GM18519 (cell line): ENCODE measurements around the gene ZBTB26.
A peak's percentile ranks its signal among the peaks of the same experiment; 100 is the strongest.

Source experiments
- ATAC-seq: cut with Tn5 transposase; IDR thresholded peaks from one replicate; pipeline ENCODE4 v1.9.1; 2021; ENCODE audit warnings: mild to moderate bottlenecking, moderate library complexity; ENCODE audit not compliant: unreplicated experiment, low FRiP score

ZBTB26 gene

GRCh38 chr9:122931226-122932121 lies at the start of gene ZBTB26:
Gene ZBTB26, minus strand, starts transcription at chr9:122931512. Its CDS starts 11,578 bp downstream, at chr9:122919934.
- peak; percentile 80 for ATAC-seq

GRCh38 chr9:122978601-122979000 lies 47.3 kb upstream of the ZBTB26 start:
- no peak for ATAC-seq

- ATAC-seq = no peak
Observed at GRCh38 chr9:122975196-122975595, 43.9 kb upstream of the ZBTB26 start.

GRCh38 chr9:122961139-122961538 lies 29.8 kb upstream of the ZBTB26 start:
- ATAC-seq = no peak

GRCh38 chr9:122955961-122956360 lies 24.6 kb upstream of the ZBTB26 start:
- no peak for ATAC-seq

- ATAC-seq = no peak
Observed at GRCh38 chr9:122954253-122954691, 23.0 kb upstream of the ZBTB26 start.

- no peak for ATAC-seq
Observed at GRCh38 chr9:122951056-122951455, 19.7 kb upstream of the ZBTB26 start.

- ATAC-seq = no peak
Observed at GRCh38 chr9:122950263-122950662, 19.0 kb upstream of the ZBTB26 start.

- ATAC-seq = no peak
Observed at GRCh38 chr9:122949696-122950095, 18.4 kb upstream of the ZBTB26 start.

- no peak for ATAC-seq
Observed at GRCh38 chr9:122948313-122948712, 17.0 kb upstream of the ZBTB26 start.

- no peak for ATAC-seq
Observed at GRCh38 chr9:122946461-122947005, 15.2 kb upstream of the ZBTB26 start.

GRCh38 chr9:122944960-122945888 lies 13.9 kb upstream of the ZBTB26 start:
- no peak for ATAC-seq

- no peak for ATAC-seq
Observed at GRCh38 chr9:122941582-122942234, 10.4 kb upstream of the ZBTB26 start.

GRCh38 chr9:122940749-122941581 lies 9.7 kb upstream of the ZBTB26 start, which contains the start of gene RABGAP1:
Gene RABGAP1, plus strand, starts transcription at chr9:122941020. Its CDS starts 16,040 bp downstream, at chr9:122957060.
- ATAC-seq = peak; percentile 98

GRCh38 chr9:122940454-122940748 lies 9.1 kb upstream of the ZBTB26 start:
- no peak for ATAC-seq

GRCh38 chr9:122939601-122940000 lies 8.3 kb upstream of the ZBTB26 start:
- ATAC-seq = no peak

- no peak for ATAC-seq
Observed at GRCh38 chr9:122936883-122937282, 5.6 kb upstream of the ZBTB26 start.

- no peak for ATAC-seq
Observed at GRCh38 chr9:122936464-122936863, 5.2 kb upstream of the ZBTB26 start.

GRCh38 chr9:122930541-122931225 lies 629 bp downstream of the ZBTB26 start:
- ATAC-seq = peak; percentile 5
